GM18873 (cell line): ENCODE data around the gene NSMCE1.
"Not testable (repeated sequence)": the region's sequence is repeated elsewhere in the genome, so short reads cannot be mapped to it uniquely, and the experiment has no call there.

Source experiments
- ATAC-seq: cut with Tn5 transposase; IDR thresholded peaks from one replicate; pipeline ENCODE4 v1.9.1; 2021; ENCODE audit warnings: mild to moderate bottlenecking, moderate library complexity, moderate number of reproducible peaks; ENCODE audit not compliant: unreplicated experiment, low FRiP score

NSMCE1 gene

GRCh38 chr16:27220527-27220926 lies 48.0 kb downstream of the NSMCE1 start:
- no peak for ATAC-seq

DNA sequence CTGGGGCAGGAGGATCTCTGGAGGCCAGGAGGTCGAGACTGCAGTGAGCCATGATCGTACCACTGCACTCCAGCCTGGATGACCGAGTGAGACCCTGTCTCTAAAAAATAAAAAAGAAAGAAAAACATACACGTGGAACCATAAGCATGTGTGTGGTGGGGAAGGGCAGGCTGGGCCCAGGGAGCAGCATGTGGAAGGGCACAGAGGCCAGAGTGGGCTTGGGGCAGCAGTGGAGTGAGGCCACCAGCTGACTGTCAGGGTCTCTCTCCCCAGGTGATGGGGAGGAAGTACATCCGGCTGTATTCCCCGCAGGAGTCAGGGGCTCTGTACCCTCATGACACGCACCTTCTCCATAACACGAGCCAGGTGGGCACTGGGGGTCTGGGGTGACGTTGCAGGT lies 48.5 kb downstream of the NSMCE1 start:
- ATAC-seq = no peak

GRCh38 chr16:27219161-27219560 lies 49.4 kb downstream of the NSMCE1 start:
- no peak for ATAC-seq

DNA sequence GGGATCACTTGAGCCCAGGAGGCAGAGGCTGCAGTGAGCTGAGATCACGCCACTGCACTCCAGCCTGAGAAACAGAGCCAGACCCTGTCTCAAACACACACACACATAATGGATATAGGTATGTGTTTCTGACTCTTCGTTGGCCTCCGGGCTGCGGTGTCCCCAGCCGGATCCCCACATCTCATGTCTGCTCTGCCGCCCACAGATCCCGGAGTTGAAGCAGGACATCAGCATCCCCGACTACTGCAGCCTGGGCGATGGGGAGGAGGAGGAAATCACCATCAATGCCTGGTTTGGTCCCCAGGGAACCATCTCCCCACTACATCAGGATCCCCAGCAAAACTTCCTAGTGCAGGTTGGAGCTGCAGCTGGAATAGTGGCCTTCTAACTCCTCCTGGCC lies 49.8 kb downstream of the NSMCE1 start:
- ATAC-seq = no peak

DNA sequence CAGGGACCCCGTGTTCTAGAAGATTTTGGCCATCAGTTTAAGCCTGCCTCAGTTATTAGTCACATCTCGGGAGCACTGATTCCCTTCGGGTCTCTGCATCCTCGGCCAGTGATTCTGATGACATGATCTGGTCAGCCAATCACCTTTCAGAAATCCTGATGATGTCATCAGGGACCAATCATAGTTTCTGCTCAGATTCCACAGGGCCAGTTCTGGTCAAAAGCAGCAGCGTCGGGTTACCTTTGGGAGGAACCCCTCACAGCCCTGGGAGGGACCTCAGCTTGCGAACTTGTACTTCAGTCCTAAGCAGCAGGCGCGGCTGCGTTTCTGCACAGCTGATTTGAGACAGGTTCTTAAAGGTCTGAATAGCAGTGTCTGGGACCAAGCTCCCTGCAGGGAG lies 51.3 kb downstream of the NSMCE1 start:
- ATAC-seq = no peak

DNA sequence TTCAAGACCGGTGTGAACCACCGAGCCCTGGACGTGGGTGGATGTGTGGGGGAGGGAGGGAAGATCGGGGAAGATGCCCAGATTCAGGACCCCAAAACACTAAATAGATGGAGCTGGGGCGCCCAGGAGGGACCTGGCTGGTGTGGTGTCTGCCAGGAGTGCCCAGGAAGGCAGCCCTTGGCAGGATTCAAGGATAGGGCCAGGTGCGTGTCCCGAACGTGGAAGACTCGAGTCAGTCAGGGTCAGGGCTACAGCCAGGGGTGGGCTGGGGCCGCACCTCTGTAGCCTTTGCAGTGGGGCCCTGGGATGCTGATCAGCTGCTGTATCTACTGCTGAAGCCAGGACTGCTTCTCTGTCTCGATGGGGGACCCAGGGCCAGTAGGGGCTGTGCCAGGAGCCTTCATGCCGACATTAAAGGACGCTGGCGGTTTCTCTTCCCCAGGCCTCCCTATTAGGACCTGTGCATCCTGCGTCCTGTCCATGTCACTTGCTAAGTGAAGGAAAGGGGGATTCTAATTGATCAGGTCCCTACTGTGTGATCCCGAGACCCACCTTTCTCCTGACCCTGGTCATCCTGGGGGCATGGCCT lies 52.2 kb downstream of the NSMCE1 start:
- no peak for ATAC-seq

- no peak for ATAC-seq
Observed at GRCh38 chr16:27215660-27216059, 52.9 kb downstream of the NSMCE1 start.

DNA sequence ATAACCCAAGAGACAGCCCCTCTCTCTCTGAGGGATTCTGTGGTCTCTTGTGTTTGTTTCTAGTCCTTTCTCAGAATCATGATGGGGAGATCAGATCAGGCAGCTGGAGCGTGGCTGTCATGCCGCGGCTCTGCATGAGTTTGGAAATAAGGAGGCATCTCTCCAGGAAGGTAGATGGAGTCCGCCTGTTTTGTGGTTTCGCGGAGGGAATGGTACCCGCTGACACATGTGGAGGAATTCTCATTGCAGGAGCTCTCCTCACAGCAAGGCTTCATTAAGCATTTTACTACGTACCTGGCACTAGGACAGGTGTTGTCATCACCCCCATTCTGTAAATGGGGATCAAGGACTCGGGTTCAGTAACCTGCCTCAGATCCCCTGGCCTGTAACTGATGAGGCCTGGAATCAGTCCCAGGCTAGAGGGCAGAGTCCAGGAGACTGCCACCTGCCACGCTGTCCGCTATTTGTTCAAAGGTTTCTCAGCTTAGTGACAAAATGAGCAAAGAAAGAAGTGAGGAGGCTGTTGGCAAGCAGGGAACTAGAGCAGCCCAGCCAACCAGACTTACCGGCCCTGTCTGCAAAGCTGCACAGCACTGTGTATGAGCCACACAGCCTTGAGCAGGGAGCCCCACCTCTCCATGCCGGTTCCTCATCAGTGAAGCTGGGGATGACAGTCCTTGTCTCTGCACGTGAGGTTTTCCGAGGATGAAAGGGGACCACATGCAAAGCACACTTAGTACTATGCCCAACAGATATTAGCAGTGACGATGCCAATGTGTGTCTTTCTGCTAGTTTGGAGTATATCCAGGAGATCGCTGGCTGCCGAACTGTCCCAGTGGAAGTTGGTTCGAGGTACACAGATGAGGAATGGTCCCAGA lies 54.2 kb downstream of the NSMCE1 start:
- no peak for ATAC-seq

DNA sequence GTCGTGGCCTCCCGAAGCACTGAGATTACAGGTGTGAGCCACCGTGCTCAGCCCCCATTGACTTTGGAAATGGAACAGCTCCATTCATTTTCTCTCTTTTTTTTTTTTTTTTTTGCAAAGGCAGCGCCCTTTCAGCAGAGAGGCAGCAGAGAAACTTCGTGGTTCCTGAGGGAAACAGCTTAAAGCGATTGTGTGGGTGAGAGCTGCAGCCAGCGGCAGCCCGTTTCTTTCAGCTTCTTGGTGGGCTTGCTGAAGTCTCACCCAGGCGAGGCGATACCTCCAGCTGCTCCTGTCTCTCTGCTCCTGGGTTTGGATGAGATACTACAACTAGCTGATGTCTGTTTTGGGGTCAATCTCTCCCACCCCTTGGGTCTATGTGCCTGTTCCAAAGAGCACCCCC lies 57.5 kb downstream of the NSMCE1 start:
- no peak for ATAC-seq

DNA sequence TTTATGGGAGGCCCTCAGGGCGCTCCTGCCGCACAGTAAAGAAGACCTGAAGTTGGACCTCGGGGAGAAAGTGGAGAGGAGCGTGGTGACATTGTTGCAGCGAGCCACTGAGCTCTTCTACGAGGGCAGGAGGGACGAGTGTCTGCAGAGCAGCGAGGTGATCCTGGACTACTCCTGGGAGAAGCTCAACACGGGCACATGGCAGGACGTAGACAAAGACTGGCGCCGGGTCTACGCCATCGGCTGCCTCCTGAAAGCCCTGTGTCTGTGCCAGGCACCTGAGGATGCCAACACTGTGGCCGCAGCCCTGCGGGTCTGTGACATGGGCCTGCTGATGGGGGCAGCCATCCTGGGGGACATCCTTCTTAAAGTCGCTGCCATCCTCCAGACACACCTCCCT lies 58.4 kb downstream of the NSMCE1 start:
- ATAC-seq = no peak

DNA sequence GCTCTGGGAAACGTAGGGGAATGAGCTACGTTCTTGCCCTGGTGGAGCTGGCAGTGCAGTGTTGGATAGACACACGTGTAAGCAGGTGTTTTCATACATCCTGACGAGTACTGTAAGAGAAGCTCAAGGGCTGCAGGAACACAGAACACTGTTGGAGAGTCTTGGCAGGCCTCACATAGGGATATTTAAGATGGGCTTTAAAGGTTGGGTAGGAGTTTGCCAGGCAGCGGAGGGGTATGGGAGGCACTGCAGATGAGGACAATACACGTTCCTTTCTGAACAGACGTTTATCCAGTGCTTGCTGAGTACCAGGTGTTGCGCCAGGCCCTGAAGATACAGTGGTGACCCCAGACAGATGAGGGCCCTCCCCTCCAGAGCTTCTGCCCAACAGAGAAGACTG lies 59.0 kb downstream of the NSMCE1 start:
- no peak for ATAC-seq

DNA sequence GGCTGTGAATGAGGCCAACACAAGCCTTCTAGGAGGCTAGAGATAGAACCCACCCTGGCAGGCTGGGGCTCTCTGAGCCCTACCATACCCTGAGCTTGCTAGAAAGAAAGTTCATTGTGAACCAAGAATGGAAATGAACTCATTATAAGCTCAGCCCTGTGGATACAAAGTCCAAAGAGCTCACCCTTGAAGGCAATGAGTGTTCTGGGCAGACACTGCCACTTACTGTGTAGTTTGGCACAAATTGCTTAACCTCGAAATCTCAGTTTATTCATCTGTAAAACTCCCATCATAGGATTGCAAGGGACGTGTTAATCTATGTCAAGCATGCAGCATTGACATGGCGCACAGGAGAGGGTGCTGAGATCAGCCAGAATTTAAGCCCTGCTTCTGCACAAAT lies 59.8 kb downstream of the NSMCE1 start:
- ATAC-seq = no peak

DNA sequence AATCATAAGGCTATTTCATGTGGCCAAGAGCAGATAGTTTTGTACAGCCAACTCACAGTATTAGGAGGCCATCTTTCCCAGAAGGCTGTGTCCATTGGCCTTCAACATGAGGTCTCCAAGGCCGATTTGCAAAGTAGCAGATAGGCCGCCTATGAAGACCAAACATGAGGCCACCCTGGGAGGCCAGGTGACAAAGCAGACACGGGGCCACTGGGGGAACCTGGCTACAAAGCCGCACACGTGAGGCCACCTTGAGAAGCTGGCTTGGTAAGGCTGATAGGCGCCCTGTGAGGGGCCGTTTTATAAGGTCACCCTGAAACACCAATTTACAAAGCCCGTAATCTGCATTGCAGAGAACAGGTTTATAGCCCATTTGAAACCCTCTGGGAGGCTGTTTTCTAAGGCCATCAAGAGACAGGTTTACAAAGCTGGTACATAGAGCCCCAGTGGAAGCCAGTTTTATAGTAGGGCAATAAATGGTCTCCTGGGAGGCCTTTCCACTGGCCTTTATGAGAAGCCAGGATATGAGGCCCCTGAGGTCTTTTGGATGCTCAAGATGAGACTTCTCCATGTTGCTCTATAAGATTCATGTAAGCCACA lies 60.4 kb downstream of the NSMCE1 start:
- no peak for ATAC-seq

DNA sequence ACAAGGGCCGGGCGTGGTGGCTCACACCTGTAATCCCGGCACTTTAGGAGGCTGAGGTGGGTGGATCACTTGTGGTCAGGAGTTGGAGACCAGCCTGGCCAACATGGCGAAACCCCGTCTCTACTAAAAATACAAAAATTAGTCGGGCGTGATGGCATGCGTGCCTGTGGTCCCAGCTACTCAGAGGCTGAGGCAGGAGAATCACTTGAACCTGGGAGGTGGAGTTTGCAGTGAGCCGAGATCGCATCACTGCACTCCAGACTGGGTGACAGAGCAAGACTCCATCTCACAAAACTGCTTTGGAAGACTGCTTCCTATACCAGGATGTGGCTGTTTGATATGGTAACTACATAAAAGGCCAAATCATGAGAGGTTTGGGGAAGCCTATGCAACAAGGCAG lies 61.5 kb downstream of the NSMCE1 start:
- ATAC-seq = not testable (repeated sequence)

GRCh38 chr16:27205423-27206065 lies 63.0 kb downstream of the NSMCE1 start:
- no peak for ATAC-seq

GRCh38 chr16:27204312-27204915 lies 64.2 kb downstream of the NSMCE1 start:
- no peak for ATAC-seq

- peak; percentile 88 for ATAC-seq
Observed at GRCh38 chr16:27203507-27204311, 64.9 kb downstream of the NSMCE1 start, which contains the start of gene KDM8. KDM8 (plus strand) TSS chr16:27203526; CDS start chr16:27210124, 6,598 bp downstream.

DNA sequence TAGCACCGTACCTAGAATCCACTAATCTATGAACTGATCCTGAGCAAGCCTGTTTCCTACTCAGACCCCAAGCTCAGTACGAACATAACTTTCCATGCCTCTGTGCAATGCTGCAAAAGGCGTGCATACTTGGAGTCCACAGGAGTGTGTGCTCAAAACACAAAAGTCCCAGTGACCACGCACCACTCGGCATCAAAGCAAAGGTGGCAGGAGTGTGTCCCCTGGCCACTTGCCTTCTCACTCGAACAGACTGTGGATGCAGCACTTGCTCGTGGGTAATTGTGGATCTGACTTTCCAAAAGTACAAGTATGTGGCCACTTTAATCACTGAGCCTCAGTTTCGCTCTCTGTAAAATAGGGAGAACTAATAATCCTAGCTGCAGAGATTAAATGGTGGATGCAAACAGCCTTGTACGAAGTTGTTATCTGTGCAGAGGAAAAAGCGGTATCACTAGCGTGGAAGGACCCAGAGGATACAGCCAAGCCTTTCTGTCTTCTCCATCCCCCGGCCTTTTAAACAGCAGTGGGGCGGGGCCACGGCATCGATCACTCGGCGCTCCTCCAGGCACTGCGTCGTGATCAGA lies 65.6 kb downstream of the NSMCE1 start:
- peak; percentile 53 for ATAC-seq

- ATAC-seq = not testable (repeated sequence)
Observed at GRCh38 chr16:27200914-27201313, 67.7 kb downstream of the NSMCE1 start.
